ENCODE results near the gene TTLL1. TPM values are rescaled to one million over a fixed set of nuclear protein-coding genes. Genes with fewer than 3 reads are reported as not detected.

The TTLL1 gene
- total RNA-seq, 1 donor from 2014 or later: 5.9 TPM

DNA sequence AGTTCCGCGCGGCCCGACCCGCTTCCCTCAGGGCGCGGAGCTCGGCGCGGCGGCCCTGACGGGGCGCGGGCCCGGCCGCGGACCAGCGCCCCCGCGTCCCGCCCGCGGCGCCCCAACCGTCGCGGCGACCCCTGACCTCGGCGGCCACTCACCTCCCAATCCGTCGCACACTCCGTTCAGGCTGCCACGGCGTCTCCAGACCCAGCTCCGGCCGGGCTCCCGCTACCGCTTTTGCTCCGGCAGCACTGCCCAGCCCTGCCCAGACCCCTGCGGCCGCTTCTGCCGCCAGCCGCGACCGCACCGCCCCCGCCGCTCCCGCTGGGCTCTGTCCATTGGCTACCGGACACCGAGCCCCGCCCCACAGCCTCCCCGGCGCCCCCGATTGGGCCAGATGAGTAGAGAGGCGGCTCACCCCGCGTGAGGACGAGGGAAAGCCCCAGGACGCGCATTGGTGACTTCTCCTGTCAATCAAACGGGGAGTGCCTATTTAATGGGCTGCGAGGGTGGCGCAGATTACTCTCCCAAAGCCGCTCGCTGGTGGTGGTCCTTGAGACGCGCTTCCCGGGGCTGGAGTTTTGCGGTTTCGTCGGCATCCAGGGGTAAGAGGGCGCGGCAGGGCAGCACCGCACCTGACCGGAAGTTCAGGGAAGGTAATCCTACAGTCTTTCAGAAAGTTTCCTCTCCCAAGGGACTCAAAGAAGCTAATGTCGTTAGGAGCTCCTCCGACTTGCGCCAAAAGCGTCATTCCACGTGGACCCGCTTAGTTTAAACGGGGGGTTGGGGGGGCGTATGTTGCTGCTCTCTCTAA, 74.1 kb downstream of the TTLL1 start, which contains the start of gene PACSIN2:
PACSIN2 (minus strand) TSS at position 281 of the 808 bp plus-strand sequence. CDS start 103,069 bp downstream, outside the sequence.
- intact Hi-C loops (cut with DNase I): no loop called here
- Histone ChIP-seq H3K27me3 (no peaks in the 10 kb centered on the region), H3K4me3 (peak within 1 kb of the TSS; percentile 58 to 93), H3K4me1 (peaks cover 17% of the 10 kb centered on the region), H3K36me3 (no peaks in the 10 kb centered on the region), H3K27ac (peak within 1 kb of the TSS; percentile 59), H3K9me3 (no peaks in the 10 kb centered on the region)
- peak; percentile 85 to 98 for TF ChIP-seq POLR2AphosphoS5 (IDR thresholded peaks at IDR 0.05; ENCODE audit: insufficient read depth in 1 of 2, low read depth in 1 of 2)
- TF ChIP-seq, protein P1, sequence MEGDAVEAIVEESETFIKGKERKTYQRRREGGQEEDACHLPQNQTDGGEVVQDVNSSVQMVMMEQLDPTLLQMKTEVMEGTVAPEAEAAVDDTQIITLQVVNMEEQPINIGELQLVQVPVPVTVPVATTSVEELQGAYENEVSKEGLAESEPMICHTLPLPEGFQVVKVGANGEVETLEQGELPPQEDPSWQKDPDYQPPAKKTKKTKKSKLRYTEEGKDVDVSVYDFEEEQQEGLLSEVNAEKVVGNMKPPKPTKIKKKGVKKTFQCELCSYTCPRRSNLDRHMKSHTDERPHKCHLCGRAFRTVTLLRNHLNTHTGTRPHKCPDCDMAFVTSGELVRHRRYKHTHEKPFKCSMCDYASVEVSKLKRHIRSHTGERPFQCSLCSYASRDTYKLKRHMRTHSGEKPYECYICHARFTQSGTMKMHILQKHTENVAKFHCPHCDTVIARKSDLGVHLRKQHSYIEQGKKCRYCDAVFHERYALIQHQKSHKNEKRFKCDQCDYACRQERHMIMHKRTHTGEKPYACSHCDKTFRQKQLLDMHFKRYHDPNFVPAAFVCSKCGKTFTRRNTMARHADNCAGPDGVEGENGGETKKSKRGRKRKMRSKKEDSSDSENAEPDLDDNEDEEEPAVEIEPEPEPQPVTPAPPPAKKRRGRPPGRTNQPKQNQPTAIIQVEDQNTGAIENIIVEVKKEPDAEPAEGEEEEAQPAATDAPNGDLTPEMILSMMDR (IDR thresholded peaks at IDR 0.05): no peak
- peak; percentile 17 to 75 for TF ChIP-seq POLR2A (IDR thresholded peaks at IDR 0.05)
- DNase-seq (ENCODE audit: extremely low spot score in 2 of 2): peak in 1 of 2 donors; percentile 99

DNA sequence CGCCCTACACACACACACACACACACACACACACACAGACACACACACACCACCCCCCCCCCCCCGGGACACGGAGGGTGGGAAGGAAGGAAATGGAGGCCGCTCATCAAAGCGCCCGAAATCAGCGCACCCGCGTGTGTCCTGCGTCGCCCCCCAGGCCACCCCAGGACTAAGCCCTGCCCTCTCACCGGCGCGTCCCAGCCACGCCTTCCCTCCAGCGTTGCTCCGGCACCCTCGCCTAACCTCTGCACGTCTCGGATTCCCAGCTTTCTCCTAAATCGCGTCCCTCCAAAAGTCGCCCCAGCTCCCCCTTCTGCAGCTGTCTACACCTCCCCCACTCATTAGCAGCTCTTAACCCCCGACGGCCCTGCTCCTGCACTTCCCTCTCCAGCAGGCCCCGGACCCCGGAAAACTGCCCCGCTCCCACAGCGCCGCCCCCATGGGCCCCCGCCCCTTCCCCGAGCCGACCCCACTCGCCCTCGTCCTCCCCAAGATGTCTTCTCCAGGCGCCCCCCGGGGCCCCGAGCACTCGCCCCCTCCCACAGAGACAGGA, 74.8 kb downstream of the TTLL1 start:
- H3K4me3 ChIP-seq: peak overlapping the region; percentile 58 to 93
- peak overlapping the region; percentile 59 for H3K27ac ChIP-seq
- TF ChIP-seq POLR2A (IDR thresholded peaks at IDR 0.05) (no peak), POLR2AphosphoS5 (IDR thresholded peaks at IDR 0.05; ENCODE audit: insufficient read depth in 1 of 2, low read depth in 1 of 2) (no peak)
- TF ChIP-seq, protein P1 (IDR thresholded peaks at IDR 0.05): no peak
- DNase-seq (ENCODE audit: extremely low spot score in 2 of 2): no peak
- no peaks in the 10 kb centered on the region for H3K27me3 ChIP-seq
- peaks cover 23% of the 10 kb centered on the region for H3K4me1 ChIP-seq
- intact Hi-C loops (cut with DNase I): no loop called here
- no peaks in the 10 kb centered on the region for H3K36me3 ChIP-seq
- H3K9me3 ChIP-seq: no peaks in the 10 kb centered on the region

DNA sequence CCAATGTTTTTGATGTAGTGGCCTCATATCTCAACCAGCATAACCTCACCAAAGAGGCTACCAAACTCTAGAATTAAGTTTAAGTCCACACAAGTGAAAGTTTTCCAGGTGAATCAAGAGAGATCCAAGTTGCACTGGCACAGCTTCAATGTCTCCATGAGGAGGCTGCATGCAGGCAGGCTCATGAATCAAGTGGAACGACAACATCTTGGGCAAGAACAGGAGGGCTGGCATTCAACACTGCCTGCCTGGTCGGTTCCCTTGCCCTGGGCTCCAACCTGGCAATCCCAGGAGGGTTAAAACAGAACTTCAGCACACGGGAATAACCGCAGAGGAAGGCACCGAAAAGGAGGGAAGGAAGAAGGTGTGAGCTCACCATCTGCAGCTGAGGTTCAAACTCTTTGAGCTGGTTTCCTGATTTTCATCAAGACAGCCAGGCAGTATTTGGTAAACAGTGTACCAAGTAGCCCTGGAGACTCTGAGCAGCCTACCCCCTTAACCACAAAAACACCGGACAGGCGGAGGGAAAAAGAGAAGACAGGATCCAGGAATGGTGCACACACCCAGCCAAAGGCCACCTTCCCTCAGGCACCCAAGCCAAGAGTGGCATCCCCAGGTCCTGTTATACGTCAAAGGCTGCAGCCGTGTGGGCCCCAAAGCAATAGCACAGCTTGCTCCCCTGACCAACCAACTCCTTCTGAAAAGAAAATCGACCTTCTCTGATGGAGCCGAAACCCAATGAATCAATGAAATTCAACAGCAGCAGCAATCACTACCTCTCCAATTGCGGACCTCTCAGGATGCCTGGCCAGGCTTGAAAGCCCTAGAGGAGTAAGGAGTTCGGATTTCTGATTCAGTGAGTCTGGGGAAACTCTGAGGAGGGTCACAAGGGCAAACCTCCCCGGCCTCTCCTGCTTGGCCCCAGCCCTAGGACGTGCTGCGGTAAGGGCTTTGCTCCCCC, 75.6 kb downstream of the TTLL1 start:
- TF ChIP-seq POLR2AphosphoS5 (IDR thresholded peaks at IDR 0.05; ENCODE audit: insufficient read depth in 1 of 2, low read depth in 1 of 2) (no peak), POLR2A (IDR thresholded peaks at IDR 0.05) (no peak)
- TF ChIP-seq, protein P1 (IDR thresholded peaks at IDR 0.05): no peak
- Histone ChIP-seq H3K9me3 (no peaks in the 10 kb centered on the region), H3K27me3 (no peaks in the 10 kb centered on the region), H3K4me3 (peak overlapping the region; percentile 58 to 93), H3K27ac (peak overlapping the region; percentile 59), H3K4me1 (peaks cover 31% of the 10 kb centered on the region), H3K36me3 (no peaks in the 10 kb centered on the region)
- intact Hi-C loops (cut with DNase I): no loop called here
- DNase-seq (ENCODE audit: extremely low spot score in 2 of 2): no peak

DNA sequence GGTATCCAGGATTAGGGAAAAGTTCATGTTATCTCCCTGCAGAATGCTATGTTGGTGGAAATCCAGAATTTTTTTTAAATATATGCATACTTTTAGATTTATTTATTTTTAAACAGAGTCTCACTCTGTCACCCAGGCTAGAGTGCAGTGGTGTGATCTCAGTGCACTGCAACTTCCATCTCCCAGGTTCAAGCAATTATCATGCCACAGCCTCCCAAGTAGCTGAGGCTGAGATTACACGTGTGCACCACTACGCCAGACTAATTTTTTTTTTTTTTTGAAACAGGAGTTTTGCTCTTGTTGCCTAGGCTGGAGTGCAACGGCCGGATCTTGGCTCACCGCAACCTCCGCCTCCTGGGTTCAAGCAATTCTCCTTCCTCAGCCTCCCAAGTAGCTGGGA, 76.8 kb downstream of the TTLL1 start:
- DNase-seq (ENCODE audit: extremely low spot score in 2 of 2): no peak
- no peak overlapping the region for H3K4me3 ChIP-seq
- TF ChIP-seq POLR2AphosphoS5 (IDR thresholded peaks at IDR 0.05; ENCODE audit: insufficient read depth in 1 of 2, low read depth in 1 of 2): no peak
- no peak for TF ChIP-seq POLR2A (IDR thresholded peaks at IDR 0.05)
- TF ChIP-seq, protein P1 (IDR thresholded peaks at IDR 0.05): no peak
- no peak overlapping the region for H3K27ac ChIP-seq
- no peaks in the 10 kb centered on the region for H3K27me3 ChIP-seq
- H3K36me3 ChIP-seq: no peaks in the 10 kb centered on the region
- H3K4me1 ChIP-seq: peaks cover 43% of the 10 kb centered on the region
- no peaks in the 10 kb centered on the region for H3K9me3 ChIP-seq
- intact Hi-C loops (cut with DNase I): no loop called here

Measured in vagina (tissue), 2 donors.